HUES6 (cell line): Measurements from ENCODE around the gene DCXR.

Experiments used
- H3K27ac ChIP-seq: 2 replicates; pipeline ENCODE4 v1.7.0; 2013; ENCODE audit warnings: low read depth, mild to moderate bottlenecking, low read length, inconsistent platforms
- H3K27me3 ChIP-seq: 2 replicates; pipeline ENCODE4 v1.6.1; 2013; ENCODE audit warnings: low read length; ENCODE audit not compliant: control insufficient read depth, insufficient read depth
- H3K36me3 ChIP-seq: 2 replicates; pipeline ENCODE4 v1.6.1; 2013; ENCODE audit warnings: low read length; ENCODE audit not compliant: control insufficient read depth, insufficient read depth
- H3K4me1 ChIP-seq: 2 replicates; pipeline ENCODE4 v1.6.1; 2013; ENCODE audit warnings: low read length; ENCODE audit not compliant: control insufficient read depth, insufficient read depth
- H3K4me3 ChIP-seq: 2 replicates; pipeline ENCODE4 v1.5.1; 2013; ENCODE audit warnings: low read depth, low read length
- H3K9ac ChIP-seq: one replicate; pipeline ENCODE4 v1.6.1; 2013; ENCODE audit warnings: mild to moderate bottlenecking, low read length
- H3K9me3 ChIP-seq: 2 replicates; pipeline ENCODE4 v1.6.1; 2013; ENCODE audit warnings: low read depth, low read length; ENCODE audit not compliant: control insufficient read depth, insufficient read depth

Gene DCXR

DNA sequence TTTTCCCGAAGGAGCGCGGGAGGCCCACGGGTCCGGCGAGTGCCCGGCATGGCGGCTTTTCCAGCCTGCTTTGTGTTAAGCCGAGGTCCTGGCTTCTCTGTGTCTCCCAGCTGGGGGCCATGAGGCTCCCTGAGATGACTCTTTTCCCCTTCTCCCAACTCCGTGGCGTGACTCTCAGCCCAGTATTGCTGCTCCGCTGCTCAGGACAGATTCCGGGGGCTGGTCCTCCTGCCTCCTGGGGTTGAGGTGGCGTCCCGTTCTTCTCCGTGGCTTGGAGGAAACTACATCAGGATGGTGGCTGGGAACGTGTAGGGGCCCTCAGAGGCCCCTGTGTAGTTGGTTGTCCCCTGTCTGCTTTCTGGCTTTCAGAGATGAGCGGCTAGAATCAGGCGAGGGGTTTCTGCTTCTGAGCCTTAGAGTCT is 15.2 kb upstream of the DCXR start:
- H3K4me1 ChIP-seq: peaks cover 9% of the 10 kb centered on the region
- H3K9ac ChIP-seq: peak overlapping the region; percentile 88
- H3K36me3 ChIP-seq: peaks cover 73% of the 10 kb centered on the region
- no peak overlapping the region for H3K27ac ChIP-seq
- H3K4me3 ChIP-seq: peak overlapping the region; percentile 99
- H3K27me3 ChIP-seq: no peaks in the 10 kb centered on the region
- H3K9me3 ChIP-seq: no peaks in the 10 kb centered on the region

- no peak within 1 kb of the TSS; the same call in 1 of the 2 replicates for H3K27ac ChIP-seq
- no peaks in the 10 kb centered on the region for H3K9me3 ChIP-seq
- peak within 1 kb of the TSS; percentile 99 for H3K4me3 ChIP-seq
- H3K36me3 ChIP-seq: peaks cover 73% of the 10 kb centered on the region
- peak within 1 kb of the TSS; percentile 88 for H3K9ac ChIP-seq
- peaks cover 9% of the 10 kb centered on the region for H3K4me1 ChIP-seq
- no peaks in the 10 kb centered on the region for H3K27me3 ChIP-seq
Observed at GRCh38 chr17:82051776-82052637, 14.5 kb upstream of the DCXR start, which contains the start of the genes GPS1 and RFNG. Gene GPS1 (plus strand): TSS chr17:82051898. CDS start chr17:82051932, 34 bp downstream. Gene RFNG (minus strand): TSS chr17:82051811. CDS start chr17:82051766, 45 bp downstream.

DNA sequence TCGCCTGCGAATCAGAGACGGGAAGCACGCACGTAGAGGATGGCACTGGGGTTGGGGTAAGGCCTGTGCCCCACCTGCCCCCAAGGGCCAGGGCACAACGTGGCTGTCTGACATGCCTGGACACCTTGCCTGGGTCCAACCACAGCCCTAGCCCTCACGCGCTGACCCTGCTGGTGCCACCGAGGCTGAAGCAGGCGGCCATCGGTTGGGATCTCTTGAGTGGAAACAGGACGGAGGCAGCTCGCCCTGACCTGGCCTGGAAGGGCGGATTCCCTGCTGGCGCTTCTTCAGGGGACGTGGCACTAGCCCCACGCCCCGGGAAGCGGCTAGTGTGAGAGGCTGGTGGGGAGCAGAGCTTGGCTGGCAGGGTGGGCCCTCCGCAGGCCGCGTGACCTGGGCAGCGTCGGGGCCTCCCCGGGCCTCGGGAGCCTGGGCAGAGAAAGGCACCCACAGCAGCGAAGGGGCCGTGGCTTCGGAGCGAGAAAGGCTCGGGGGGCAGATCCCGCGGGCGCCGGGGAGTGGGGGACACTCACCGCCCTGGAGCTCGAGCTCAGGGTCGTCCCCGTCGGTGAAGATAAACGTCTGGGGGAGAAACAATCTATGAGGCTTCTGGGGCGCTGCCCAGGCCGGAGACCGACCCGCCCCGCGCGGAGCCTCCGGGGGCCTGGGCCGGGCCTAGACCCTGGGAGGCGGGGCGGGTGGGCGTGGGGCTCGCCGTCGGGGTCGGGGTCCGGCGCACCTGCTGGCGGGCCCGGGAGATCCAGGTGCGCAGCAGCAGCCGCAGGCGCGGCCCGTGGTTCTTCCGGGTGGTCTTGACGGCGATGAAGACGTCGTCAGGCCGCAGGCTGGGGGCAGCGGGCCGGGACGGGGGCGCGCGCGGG is 13.5 kb upstream of the DCXR start:
- Histone ChIP-seq H3K27ac (no peak overlapping the region), H3K4me1 (peaks cover 9% of the 10 kb centered on the region), H3K9me3 (no peaks in the 10 kb centered on the region), H3K9ac (peak overlapping the region; percentile 41), H3K27me3 (no peaks in the 10 kb centered on the region), H3K36me3 (peaks cover 66% of the 10 kb centered on the region), H3K4me3 (peak overlapping the region; percentile 99)

GRCh38 chr17:82050152-82050760 is 12.8 kb upstream of the DCXR start:
- Histone ChIP-seq H3K9ac (peak overlapping the region; percentile 41), H3K4me3 (peak overlapping the region; percentile 99), H3K9me3 (no peaks in the 10 kb centered on the region), H3K27me3 (no peaks in the 10 kb centered on the region), H3K27ac (no peak overlapping the region), H3K36me3 (peaks cover 60% of the 10 kb centered on the region), H3K4me1 (peaks cover 9% of the 10 kb centered on the region)

- Histone ChIP-seq H3K27ac (no peak overlapping the region), H3K9ac (no peak overlapping the region)
Observed at GRCh38 chr17:82049521-82049971, 12.0 kb upstream of the DCXR start.

GRCh38 chr17:82049106-82049505 is 11.6 kb upstream of the DCXR start:
- Histone ChIP-seq H3K36me3 (peaks cover 48% of the 10 kb centered on the region), H3K4me1 (peaks cover 9% of the 10 kb centered on the region), H3K9ac (no peak overlapping the region), H3K27me3 (no peaks in the 10 kb centered on the region), H3K9me3 (no peaks in the 10 kb centered on the region), H3K27ac (no peak overlapping the region), H3K4me3 (no peak overlapping the region)

More at GRCh38 chr17:82049521-82049971, 12.0 kb upstream of the DCXR start:
- H3K9me3 ChIP-seq: no peaks in the 10 kb centered on the region
- no peaks in the 10 kb centered on the region for H3K27me3 ChIP-seq
- no peak overlapping the region for H3K4me3 ChIP-seq
- H3K36me3 ChIP-seq: peaks cover 53% of the 10 kb centered on the region
- peaks cover 9% of the 10 kb centered on the region for H3K4me1 ChIP-seq

- Histone ChIP-seq H3K27ac (no peak overlapping the region), H3K9me3 (no peaks in the 10 kb centered on the region), H3K27me3 (no peaks in the 10 kb centered on the region), H3K4me3 (no peak overlapping the region), H3K4me1 (peaks cover 13% of the 10 kb centered on the region), H3K36me3 (peaks cover 43% of the 10 kb centered on the region), H3K9ac (no peak overlapping the region)
Observed at GRCh38 chr17:82048571-82048971, 11.1 kb upstream of the DCXR start.

DNA sequence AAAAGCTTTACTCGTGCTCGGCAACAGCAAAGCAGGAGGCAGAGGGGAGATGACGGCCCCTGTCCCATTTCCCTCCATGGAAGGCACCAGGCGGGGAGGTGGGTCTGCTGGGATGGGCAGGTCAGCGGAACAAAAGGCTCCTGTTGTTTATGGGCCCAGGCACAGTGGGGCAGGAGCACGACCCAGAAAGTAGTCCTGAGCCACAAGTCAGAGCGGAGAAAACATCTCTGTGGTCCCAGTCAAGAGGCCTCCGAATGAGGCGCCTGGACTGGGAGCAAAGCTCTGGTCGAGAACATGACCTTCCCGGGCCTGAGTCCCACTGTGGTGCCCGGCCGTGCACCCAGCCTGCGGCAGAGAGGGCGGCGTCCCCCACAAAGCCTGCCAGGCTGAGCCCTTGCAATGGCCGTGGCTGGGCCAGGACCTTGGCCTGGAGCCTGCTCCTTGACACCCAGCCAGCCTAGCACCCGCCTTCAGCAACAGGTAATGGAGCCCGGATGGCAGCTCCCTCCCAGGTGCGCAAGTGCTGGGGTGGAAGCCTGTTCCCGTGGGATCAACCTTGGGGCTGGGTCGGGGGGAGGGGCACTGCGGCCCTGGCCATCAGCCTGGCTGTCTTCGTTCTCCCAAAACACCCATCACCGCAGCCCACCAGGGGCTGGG is 10.5 kb upstream of the DCXR start:
- H3K4me1 ChIP-seq: peaks cover 18% of the 10 kb centered on the region
- H3K27ac ChIP-seq: no peak overlapping the region
- H3K4me3 ChIP-seq: no peak overlapping the region
- no peak overlapping the region for H3K9ac ChIP-seq
- H3K36me3 ChIP-seq: peaks cover 38% of the 10 kb centered on the region
- H3K27me3 ChIP-seq: no peaks in the 10 kb centered on the region
- no peaks in the 10 kb centered on the region for H3K9me3 ChIP-seq

DNA sequence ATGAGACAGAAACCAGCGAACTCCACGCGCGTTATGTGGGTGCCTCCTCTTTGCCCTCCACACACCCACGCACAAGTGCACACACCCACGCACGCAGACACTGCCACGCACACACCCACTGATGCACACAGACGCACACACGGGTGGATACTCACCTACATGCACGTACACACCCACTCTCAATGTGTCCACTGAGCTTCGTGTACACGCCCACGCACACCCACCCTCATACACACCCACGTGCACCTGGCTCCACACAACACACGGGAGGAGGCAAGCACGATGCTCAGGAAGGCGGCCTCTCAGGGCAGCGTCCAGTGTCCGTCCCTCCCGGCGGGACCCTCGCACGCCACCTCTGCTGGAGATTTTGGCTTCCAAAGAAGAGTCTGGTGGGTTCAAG is 9.9 kb upstream of the DCXR start:
- no peaks in the 10 kb centered on the region for H3K9me3 ChIP-seq
- no peak overlapping the region for H3K4me3 ChIP-seq
- no peak overlapping the region for H3K9ac ChIP-seq
- no peaks in the 10 kb centered on the region for H3K27me3 ChIP-seq
- peaks cover 14% of the 10 kb centered on the region for H3K4me1 ChIP-seq
- peaks cover 37% of the 10 kb centered on the region for H3K36me3 ChIP-seq
- no peak overlapping the region for H3K27ac ChIP-seq

DNA sequence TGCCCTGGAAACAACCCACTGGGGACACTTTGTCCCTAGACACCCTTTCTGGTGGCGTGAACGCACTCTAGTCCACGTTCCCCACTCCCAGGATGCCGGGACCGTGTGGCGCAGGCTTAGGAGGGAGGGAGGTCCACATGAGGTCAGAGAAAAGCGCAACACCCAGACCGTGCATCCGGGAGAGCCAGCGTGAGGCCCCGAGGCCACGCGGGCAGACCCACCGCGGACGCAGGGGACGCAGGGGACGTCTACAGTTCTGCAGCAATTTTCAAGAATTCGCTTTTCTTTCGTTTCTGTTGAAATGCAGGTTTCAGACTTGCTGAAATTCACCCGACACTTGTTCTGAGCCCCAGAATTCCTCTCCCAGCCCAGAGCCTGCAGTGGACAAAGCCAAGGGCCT is 9.4 kb upstream of the DCXR start:
- Histone ChIP-seq H3K36me3 (peaks cover 37% of the 10 kb centered on the region), H3K9me3 (no peaks in the 10 kb centered on the region), H3K27ac (no peak overlapping the region), H3K4me3 (no peak overlapping the region), H3K27me3 (no peaks in the 10 kb centered on the region), H3K9ac (no peak overlapping the region), H3K4me1 (peaks cover 14% of the 10 kb centered on the region)
